Measurements from ENCODE around the gene NPPC. TPM values are rescaled to one million over a fixed set of nuclear protein-coding genes. Genes with fewer than 3 reads are reported as not detected.

NPPC gene
- total RNA-seq, 3 donors from 2014 or later (not counting 1 experiment from before 2014, with no cell fraction given): not detected

- H3K4me3 Mint-ChIP-seq: no peak overlapping the region
- H3K27ac Mint-ChIP-seq: no peak overlapping the region
- TF ChIP-seq, protein P1, sequence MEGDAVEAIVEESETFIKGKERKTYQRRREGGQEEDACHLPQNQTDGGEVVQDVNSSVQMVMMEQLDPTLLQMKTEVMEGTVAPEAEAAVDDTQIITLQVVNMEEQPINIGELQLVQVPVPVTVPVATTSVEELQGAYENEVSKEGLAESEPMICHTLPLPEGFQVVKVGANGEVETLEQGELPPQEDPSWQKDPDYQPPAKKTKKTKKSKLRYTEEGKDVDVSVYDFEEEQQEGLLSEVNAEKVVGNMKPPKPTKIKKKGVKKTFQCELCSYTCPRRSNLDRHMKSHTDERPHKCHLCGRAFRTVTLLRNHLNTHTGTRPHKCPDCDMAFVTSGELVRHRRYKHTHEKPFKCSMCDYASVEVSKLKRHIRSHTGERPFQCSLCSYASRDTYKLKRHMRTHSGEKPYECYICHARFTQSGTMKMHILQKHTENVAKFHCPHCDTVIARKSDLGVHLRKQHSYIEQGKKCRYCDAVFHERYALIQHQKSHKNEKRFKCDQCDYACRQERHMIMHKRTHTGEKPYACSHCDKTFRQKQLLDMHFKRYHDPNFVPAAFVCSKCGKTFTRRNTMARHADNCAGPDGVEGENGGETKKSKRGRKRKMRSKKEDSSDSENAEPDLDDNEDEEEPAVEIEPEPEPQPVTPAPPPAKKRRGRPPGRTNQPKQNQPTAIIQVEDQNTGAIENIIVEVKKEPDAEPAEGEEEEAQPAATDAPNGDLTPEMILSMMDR (IDR thresholded peaks at IDR 0.05): no peak
- H3K36me3 Mint-ChIP-seq: no peaks in the 10 kb centered on the region
- Histone ChIP-seq H3K4me1 (ENCODE audit: control insufficient read depth, insufficient read depth, low read length) (peaks cover 3% of the 10 kb centered on the region), H3K9me3 (ENCODE audit: control insufficient read depth, insufficient read depth, low read length) (no peaks in the 10 kb centered on the region), H3K27me3 (ENCODE audit: control insufficient read depth, insufficient read depth, low read length) (no peaks in the 10 kb centered on the region), H3K27ac (ENCODE audit: low read length) (no peak overlapping the region), H3K4me3 (ENCODE audit: low read length) (no peak overlapping the region), H3K36me3 (ENCODE audit: control insufficient read depth, insufficient read depth, low read length) (no peaks in the 10 kb centered on the region)
- intact Hi-C loops (cut with micrococcal nuclease): no loop called here
- DNase-seq: no peak
- no peaks in the 10 kb centered on the region for H3K4me1 Mint-ChIP-seq
- H3K27me3 Mint-ChIP-seq (ENCODE audit: low read depth in 2 of 2): peaks cover 0 to 4% of the 10 kb centered on the region in 2 donors
- no peak for ATAC-seq
- no peaks in the 10 kb centered on the region for H3K9me3 Mint-ChIP-seq
- 91% methylated on average over 12 of the region's 12 CpGs for WGBS (ENCODE audit: insufficient coverage)
These were observed 22.0 kb downstream of the NPPC start for GRCh38 chr2:231904161-231904611.

GRCh38 chr2:231902598-231902997, 23.6 kb downstream of the NPPC start:
- H3K27ac ChIP-seq (ENCODE audit: low read length): no peak overlapping the region
- Mint-ChIP-seq H3K9me3 (no peaks in the 10 kb centered on the region), H3K4me1 (no peaks in the 10 kb centered on the region), H3K36me3 (no peaks in the 10 kb centered on the region), H3K4me3 (no peak overlapping the region), H3K27me3 (ENCODE audit: low read depth in 2 of 2) (peaks cover 0 to 4% of the 10 kb centered on the region in 2 donors), H3K27ac (no peak overlapping the region)
- DNase-seq (no peak), ATAC-seq (no peak)
- H3K4me1 ChIP-seq (ENCODE audit: control insufficient read depth, insufficient read depth, low read length): peaks cover 3% of the 10 kb centered on the region
- no peaks in the 10 kb centered on the region for H3K36me3 ChIP-seq (ENCODE audit: control insufficient read depth, insufficient read depth, low read length)
- no peaks in the 10 kb centered on the region for H3K9me3 ChIP-seq (ENCODE audit: control insufficient read depth, insufficient read depth, low read length)
- H3K4me3 ChIP-seq (ENCODE audit: low read length): no peak overlapping the region
- intact Hi-C loops (cut with micrococcal nuclease): no loop called here
- H3K27me3 ChIP-seq (ENCODE audit: control insufficient read depth, insufficient read depth, low read length): no peaks in the 10 kb centered on the region
- TF ChIP-seq, protein P1 (IDR thresholded peaks at IDR 0.05): no peak
- WGBS (ENCODE audit: insufficient coverage): 82% methylated on average over 5 of the region's 5 CpGs

GRCh38 chr2:231900972-231901371, 25.2 kb downstream of the NPPC start:
- Mint-ChIP-seq H3K36me3 (no peaks in the 10 kb centered on the region), H3K27me3 (ENCODE audit: low read depth in 2 of 2) (peaks cover 0 to 4% of the 10 kb centered on the region in 2 donors), H3K9me3 (no peaks in the 10 kb centered on the region), H3K4me1 (no peaks in the 10 kb centered on the region), H3K4me3 (no peak overlapping the region), H3K27ac (no peak overlapping the region)
- Histone ChIP-seq H3K27me3 (ENCODE audit: control insufficient read depth, insufficient read depth, low read length) (no peaks in the 10 kb centered on the region), H3K27ac (ENCODE audit: low read length) (no peak overlapping the region), H3K9me3 (ENCODE audit: control insufficient read depth, insufficient read depth, low read length) (no peaks in the 10 kb centered on the region), H3K4me1 (ENCODE audit: control insufficient read depth, insufficient read depth, low read length) (peaks cover 3% of the 10 kb centered on the region), H3K36me3 (ENCODE audit: control insufficient read depth, insufficient read depth, low read length) (no peaks in the 10 kb centered on the region), H3K4me3 (ENCODE audit: low read length) (no peak overlapping the region)
- TF ChIP-seq, protein P1 (IDR thresholded peaks at IDR 0.05): no peak
- intact Hi-C loops (cut with micrococcal nuclease): no loop called here
- WGBS (ENCODE audit: insufficient coverage): 85% methylated on average over 5 of the region's 5 CpGs
- DNase-seq (no peak), ATAC-seq (no peak)

- Histone ChIP-seq H3K27ac (ENCODE audit: low read length) (no peak overlapping the region), H3K36me3 (ENCODE audit: control insufficient read depth, insufficient read depth, low read length) (no peaks in the 10 kb centered on the region), H3K4me3 (ENCODE audit: low read length) (no peak overlapping the region), H3K9me3 (ENCODE audit: control insufficient read depth, insufficient read depth, low read length) (no peaks in the 10 kb centered on the region), H3K27me3 (ENCODE audit: control insufficient read depth, insufficient read depth, low read length) (no peaks in the 10 kb centered on the region), H3K4me1 (ENCODE audit: control insufficient read depth, insufficient read depth, low read length) (peaks cover 3% of the 10 kb centered on the region)
- no peak overlapping the region for H3K27ac Mint-ChIP-seq
- peaks cover 0 to 4% of the 10 kb centered on the region in 2 donors for H3K27me3 Mint-ChIP-seq (ENCODE audit: low read depth in 2 of 2)
- H3K4me3 Mint-ChIP-seq: no peak overlapping the region
- H3K36me3 Mint-ChIP-seq: no peaks in the 10 kb centered on the region
- 36% methylated on average over 21 of the region's 22 CpGs for WGBS (ENCODE audit: insufficient coverage)
- ATAC-seq (peak in 2 of 3 donors; percentile 53 to 76), DNase-seq (peak; percentile 54 to 62)
- intact Hi-C loops (cut with micrococcal nuclease): no loop called here
- H3K4me1 Mint-ChIP-seq: no peaks in the 10 kb centered on the region
- TF ChIP-seq, protein P1 (IDR thresholded peaks at IDR 0.05): peak; percentile 62
- H3K9me3 Mint-ChIP-seq: no peaks in the 10 kb centered on the region
These were observed 25.7 kb downstream of the NPPC start for GRCh38 chr2:231900486-231900942.
